GM04503 (cell line): ENCODE measurements around the gene PRDM4.
"Not testable (repeated sequence)": the region's sequence is repeated elsewhere in the genome, so short reads cannot be mapped to it uniquely, and the experiment has no call there.

Source experiments
- DNase-seq: peaks from one replicate; pipeline ENCODE4 v3.0.0-alpha.2; 2012; ENCODE audit warnings: low read depth

Gene PRDM4

GRCh38 chr12:107695772-107696171, 65.2 kb downstream of the PRDM4 start:
- DNase-seq = not testable (repeated sequence)

- peak; percentile 70 for DNase-seq
Measured at GRCh38 chr12:107685360-107686248, 75.3 kb downstream of the PRDM4 start, which contains the start of gene PWP1. TSS of gene PWP1 (plus strand) at chr12:107685799. CDS start at chr12:107685900, 101 bp downstream.

GRCh38 chr12:107684990-107685359, 76.0 kb downstream of the PRDM4 start:
- no peak for DNase-seq

- DNase-seq = peak; percentile 11
Measured at GRCh38 chr12:107684029-107684795, 76.7 kb downstream of the PRDM4 start.
